GM20000 (cell line): ENCODE data around the gene UTY.
"Not testable (repeated sequence)": the region's sequence is repeated elsewhere in the genome, so short reads cannot be mapped to it uniquely, and the experiment has no call there.

Experiments
- DNase-seq: peaks from one replicate; pipeline ENCODE4 v3.0.0; 2012; ENCODE audit warnings: low spot score
- CTCF ChIP-seq: IDR thresholded peaks from 2 replicates; pipeline ENCODE4 v1.5.1; 2012; ENCODE audit warnings: mild to moderate bottlenecking, control low read depth; ENCODE audit errors: extremely low read depth, missing control alignments

Gene UTY

GRCh38 chrY:13299411-13299810 is 180.4 kb downstream of the UTY start:
- no peak for DNase-seq
- no peak for TF ChIP-seq CTCF

- DNase-seq: no peak
- TF ChIP-seq CTCF: no peak
Measured at GRCh38 chrY:13296176-13296890, 183.5 kb downstream of the UTY start.

- TF ChIP-seq CTCF: no peak
Measured at GRCh38 chrY:13295026-13295425, 184.8 kb downstream of the UTY start.

GRCh38 chrY:13291199-13291598 is 188.6 kb downstream of the UTY start:
- no peak for TF ChIP-seq CTCF

More at GRCh38 chrY:13295026-13295425, 184.8 kb downstream of the UTY start:
- DNase-seq: no peak

GRCh38 chrY:13282151-13283054 is 197.4 kb downstream of the UTY start:
- DNase-seq: not testable (repeated sequence)

More at GRCh38 chrY:13291199-13291598, 188.6 kb downstream of the UTY start:
- DNase-seq: no peak

GRCh38 chrY:13279561-13279960 is 200.3 kb downstream of the UTY start:
- no peak for TF ChIP-seq CTCF
- no peak for DNase-seq

GRCh38 chrY:13271706-13272105 is 208.1 kb downstream of the UTY start:
- no peak for DNase-seq
- TF ChIP-seq CTCF: no peak

GRCh38 chrY:13253941-13254440 is 225.8 kb downstream of the UTY start:
- DNase-seq: not testable (repeated sequence)
